Effector CD8-positive, alpha-beta T cell (primary cell): ENCODE data around the gene SETBP1.

Source experiments
- DNase-seq: peaks from one replicate; lab custom pipeline; 2025; lab: John Stamatoyannopoulos, UW

Gene SETBP1

DNA sequence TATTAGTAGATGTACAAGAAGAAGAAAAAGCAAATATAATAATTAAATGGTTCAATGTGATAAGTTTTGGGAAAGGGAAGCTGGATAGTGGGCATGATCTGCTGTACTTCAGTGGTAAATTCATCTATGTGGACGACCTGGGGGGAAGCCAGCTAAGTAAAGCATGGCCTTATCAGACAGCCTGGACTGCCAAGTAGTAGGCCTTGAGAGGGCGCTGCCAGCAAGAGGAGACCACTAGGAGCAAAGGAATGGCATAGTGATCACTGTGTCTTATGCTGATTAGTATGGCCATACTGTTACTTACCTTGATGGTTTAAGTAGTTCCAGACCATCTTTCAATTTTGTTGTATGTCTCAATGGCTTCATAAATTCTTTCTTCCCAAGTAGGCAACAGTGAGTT is 287.6 kb downstream of the SETBP1 start:
- DNase-seq: no peak

DNA sequence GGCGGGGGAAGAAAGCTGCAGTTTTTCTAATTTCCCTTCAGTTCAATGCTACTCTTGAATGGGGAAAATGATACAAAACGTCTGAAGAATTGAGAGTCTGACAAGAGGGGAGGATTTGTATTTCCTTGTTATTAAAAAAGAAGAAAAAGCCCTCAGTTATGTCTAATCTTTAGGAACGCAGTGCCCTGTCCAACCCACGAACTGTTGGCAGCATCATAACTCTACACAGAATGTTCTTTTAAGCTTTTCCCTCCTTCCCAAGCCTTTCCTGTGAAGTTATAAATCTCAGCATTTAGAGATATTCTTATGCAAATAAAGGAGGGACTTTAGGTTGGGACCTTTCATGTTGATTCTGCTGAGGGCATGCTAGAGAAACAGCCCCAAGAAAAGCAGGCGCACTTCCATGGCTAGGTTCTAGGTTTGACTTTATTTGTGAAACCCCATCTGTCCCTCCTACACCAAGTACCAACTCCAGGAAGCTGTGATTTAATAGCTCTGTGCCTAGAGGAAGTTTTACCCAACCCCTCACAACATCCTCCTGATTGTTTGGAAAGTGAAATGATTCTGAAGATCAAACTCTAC is 288.6 kb downstream of the SETBP1 start:
- no peak for DNase-seq

DNA sequence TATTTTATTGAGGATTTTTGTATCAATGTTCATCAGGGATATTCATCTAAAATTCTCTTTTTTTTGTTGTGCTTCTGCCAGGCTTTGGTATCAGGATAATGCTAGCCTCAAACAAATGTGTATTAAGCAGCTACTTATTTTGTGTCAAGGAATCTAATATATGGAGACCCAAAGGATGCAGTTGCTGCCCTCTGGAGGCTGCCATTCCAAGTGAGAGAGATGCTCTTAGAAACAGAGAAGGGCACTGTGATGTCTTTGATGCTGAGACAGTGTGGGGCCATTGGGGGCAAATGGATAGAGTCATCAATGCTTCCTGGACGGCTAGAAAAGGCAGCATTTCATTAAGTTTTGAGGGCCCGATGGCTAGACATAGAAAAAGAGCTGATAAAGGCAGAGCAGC is 292.6 kb downstream of the SETBP1 start:
- DNase-seq: no peak

GRCh38 chr18:44974174-44974573 is 293.5 kb downstream of the SETBP1 start:
- no peak for DNase-seq

DNA sequence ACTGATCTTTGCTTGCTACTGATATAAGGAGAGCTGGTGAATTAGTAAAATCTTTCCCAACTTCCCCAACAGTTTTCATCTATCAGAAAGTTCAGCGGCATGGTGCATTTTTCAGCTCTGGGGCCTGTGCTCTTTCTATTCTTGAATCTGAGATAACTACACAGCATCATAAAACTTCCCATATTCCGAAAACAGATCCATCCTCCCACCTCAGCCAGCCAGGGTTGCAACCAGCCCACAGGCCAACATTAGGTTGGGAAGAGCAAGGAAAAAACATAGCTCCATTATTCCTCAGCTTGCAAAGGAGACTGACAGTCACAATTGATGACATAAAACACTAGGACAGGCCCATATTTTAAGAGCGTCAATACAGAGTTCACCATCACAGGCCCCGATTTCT is 297.2 kb downstream of the SETBP1 start:
- DNase-seq: no peak

DNA sequence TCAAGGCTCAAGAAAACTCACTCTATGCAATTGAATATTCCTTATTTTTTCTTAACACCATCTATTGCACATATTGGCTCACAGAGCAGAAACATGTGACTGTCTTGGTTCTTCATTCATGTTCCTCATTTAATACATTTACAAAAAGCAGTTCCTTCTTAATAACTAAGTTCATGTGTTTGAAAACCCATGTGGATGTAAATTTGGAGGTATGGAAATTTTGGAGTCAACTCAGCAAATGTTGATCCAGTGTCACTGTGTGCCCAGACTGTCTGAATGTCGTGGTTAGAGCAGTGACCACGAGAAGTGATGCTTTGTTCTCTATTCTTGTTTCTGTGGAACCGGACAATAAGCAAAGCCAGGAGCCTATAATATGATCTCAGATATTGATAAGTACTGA is 299.1 kb downstream of the SETBP1 start:
- no peak for DNase-seq

DNA sequence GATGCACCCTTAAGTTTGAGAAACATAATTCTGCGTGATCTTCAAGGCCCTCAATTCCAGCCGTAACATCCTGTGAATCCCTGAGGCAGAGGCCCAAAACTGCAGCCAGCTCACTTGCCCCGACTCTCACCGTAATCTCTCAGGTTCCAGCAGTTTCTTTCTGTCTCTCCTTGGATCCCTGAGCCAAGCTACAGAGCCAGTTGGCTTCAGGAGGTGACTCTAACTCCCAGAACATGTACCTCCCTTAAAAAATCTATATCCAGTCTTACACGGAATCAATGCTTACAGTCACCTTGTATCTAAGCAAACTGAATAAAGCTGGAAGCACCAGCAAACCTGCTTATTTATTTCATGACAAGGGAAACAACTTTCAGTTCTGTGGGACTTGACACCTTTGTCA is 300.4 kb downstream of the SETBP1 start:
- no peak for DNase-seq

DNA sequence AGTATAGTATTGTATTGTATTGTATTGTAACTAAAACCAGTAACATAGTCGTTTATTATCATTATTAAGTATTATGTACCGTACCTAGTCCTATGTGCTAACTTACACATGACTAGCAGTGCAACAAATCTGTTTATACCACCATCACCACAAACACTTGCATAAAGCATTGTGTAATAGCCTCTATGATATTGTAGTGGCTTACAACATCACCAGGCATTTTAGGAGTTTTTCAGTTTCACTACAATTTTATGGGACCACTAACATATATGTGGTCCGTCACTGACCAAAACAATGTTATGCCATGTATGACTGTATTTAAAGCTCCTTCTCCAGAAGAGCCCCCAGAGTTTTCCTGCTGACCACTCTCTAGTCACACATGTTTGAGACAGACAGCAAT is 306.2 kb downstream of the SETBP1 start:
- DNase-seq: no peak

- no peak for DNase-seq
These were observed 306.7 kb downstream of the SETBP1 start for GRCh38 chr18:44987371-44987770.

- DNase-seq: no peak
These were observed 308.3 kb downstream of the SETBP1 start for GRCh38 chr18:44988821-44989587.

DNA sequence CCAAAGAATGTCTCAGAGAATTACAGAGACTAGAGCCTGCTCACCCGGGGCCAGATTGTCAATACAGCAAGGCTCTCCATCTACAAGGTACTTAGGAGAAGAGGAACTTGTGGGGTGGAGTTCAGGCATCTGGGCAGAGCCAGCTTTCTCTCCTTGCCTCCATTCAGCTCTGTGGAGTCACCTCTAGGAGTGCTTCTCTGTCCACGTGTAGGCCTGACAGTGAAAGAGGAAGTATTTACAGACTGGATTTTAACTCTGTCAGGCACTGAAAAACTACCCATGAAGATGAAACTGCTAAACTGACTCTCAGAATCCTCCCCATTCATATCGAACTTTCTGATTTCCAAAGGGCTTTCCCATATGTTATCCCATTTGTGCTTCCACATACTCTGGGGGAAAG is 315.6 kb downstream of the SETBP1 start:
- DNase-seq: no peak

DNA sequence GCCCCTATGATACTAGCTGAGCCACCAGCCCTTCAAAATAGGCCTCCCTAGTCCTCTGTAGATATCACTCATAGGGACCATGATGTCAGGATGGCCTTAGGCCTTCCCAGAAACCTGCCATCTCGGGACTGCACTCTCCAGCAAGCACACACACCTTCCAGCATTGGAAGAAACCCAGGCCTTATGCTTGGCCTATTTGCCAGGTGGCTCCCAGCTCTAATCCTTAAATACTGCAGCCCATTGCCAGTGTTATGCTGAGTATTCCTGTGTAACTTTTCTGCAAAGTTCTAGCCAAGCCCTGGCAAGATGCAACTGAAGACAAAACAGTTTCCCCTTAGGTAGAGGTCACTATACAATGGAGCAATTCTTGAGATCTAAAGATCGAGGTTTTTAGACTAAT is 316.5 kb downstream of the SETBP1 start:
- no peak for DNase-seq

- DNase-seq: no peak
These were observed 317.7 kb downstream of the SETBP1 start for GRCh38 chr18:44998360-44998759.

- no peak for DNase-seq
These were observed 323.9 kb downstream of the SETBP1 start for GRCh38 chr18:45004546-45005080.

- DNase-seq: no peak
These were observed 326.2 kb downstream of the SETBP1 start for GRCh38 chr18:45006934-45007333.

DNA sequence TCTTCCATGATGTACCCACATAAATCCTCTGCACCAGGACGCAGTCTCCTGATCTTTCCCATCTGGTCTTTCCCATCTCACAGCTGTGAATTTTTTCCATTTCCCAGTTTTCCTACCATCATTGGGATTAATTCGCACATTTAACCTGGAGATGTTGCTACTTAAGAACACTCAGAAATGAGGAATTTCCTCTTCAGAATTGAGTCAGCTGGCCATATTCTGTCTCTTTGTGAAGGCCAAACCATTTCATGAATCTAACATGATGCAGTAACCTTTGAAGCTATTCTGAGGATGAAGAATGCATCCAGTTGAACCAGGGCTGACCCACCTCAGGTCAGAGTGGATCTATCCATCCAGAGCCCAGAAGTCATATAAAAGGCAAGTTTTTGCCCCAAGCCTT is 326.8 kb downstream of the SETBP1 start:
- DNase-seq: no peak

DNA sequence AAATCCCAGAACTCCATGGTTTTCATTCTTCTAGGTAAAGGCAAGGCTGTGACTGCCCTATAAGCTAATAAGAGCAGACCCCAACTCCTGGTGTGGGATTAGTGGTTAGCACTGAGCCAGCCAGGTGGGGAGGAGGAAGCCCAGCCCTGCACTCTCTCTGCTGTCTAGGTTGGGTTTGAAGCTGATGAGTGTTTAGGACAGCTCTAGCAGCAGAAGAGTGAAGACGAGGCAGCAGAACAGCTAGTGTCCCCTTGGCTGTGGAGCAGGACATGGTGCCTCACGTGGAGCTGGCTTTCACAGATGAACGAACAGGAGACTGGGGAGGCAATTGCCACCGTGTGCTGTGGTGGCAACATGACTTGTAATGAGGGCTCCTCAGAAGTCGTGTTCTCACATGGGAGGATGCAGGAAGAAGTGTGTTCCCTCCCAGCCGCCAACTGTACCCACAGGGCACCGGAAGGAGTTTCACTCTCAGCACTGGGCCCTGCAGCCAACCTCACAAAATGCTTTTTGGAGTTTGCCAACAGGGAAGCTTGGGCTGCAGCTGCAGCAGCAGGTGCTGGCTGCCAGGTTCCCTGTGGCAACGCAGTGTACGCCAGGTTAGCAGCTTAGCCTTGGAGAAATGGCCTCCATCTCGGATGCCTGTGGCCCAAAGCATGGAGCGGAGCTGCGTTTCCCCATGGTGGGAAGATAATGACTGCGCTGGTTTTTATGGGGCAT is 328.2 kb downstream of the SETBP1 start:
- DNase-seq: no peak

- DNase-seq: no peak
These were observed 329.1 kb downstream of the SETBP1 start for GRCh38 chr18:45009756-45010155.

DNA sequence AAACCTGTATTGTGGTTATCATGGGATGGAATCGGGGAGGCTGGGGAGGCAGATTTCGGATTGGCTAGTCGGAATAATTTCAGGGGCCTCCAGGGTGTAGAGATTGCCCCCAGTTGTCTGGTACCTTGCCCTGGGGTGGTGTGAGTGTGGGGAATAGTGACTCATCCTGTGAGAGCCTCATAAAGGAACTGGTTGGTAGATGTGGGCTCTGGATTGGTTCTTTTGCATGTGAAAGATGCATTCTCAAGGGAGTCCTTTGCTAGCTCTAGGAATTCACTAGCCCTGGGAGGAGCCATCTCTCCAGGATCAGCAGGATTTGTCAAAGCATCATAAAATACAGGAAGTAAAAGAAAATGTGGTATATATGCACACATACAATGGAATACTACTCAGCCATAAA is 331.6 kb downstream of the SETBP1 start:
- no peak for DNase-seq

DNA sequence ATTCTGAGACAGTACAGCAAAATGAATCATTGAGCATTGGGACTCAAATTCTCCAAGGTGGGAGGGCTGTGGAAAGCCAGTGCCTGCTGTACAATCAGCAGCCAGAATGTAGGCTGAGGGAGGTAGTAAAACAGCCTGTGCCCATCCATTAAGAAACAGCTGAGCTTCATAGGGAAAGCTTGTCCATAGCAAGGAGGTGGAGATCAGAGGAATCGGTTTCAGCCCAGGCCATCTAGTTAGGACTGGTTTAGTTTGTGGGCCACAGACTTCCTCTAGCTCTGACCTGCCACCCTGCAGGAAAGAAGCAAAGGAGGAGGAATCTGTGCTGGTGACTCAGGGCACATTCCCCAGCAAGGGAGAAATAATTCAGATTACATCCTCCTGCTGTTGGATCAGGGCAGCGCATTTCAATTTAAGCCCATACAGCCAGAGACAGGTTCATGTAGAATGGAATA is 333.4 kb downstream of the SETBP1 start:
- DNase-seq: no peak

GRCh38 chr18:45015788-45016128 is 335.1 kb downstream of the SETBP1 start:
- no peak for DNase-seq

GRCh38 chr18:45019469-45019868 is 338.8 kb downstream of the SETBP1 start:
- DNase-seq: no peak

- DNase-seq: no peak
These were observed 342.8 kb downstream of the SETBP1 start for GRCh38 chr18:45023519-45023918.
